GM04504 (cell line): ENCODE measurements around the gene TCF19.

Experiments used
- DNase-seq: peaks from one replicate; pipeline ENCODE4 v3.0.0-alpha.2; 2012; ENCODE audit warnings: low read depth

The TCF19 gene

GRCh38 chr6:31209137-31209536, 50.7 kb downstream of the TCF19 start:
- DNase-seq = no peak

- no peak for DNase-seq
Measured at GRCh38 chr6:31210123-31210522, 51.7 kb downstream of the TCF19 start.

- no peak for DNase-seq
Measured at GRCh38 chr6:31210741-31211532, 52.5 kb downstream of the TCF19 start.
